Transverse colon (tissue), 4 donors: ENCODE results near the gene THPO.

ENCODE experiments used
- EP300 ChIP-seq: sonication (generic); formaldehyde crosslinking; IDR thresholded peaks from one replicate; pipeline ENCODE4 v1.6.1; 2017; ENCODE audit warnings: antibody characterized with exemption, low read depth
- POLR2A ChIP-seq: fragments of 450-650 bp; IDR thresholded peaks from one replicate; pipeline ENCODE4 v1.6.1; 2016; ENCODE audit warnings: antibody characterized with exemption, mild to moderate bottlenecking, moderate library complexity
- POLR2AphosphoS5 ChIP-seq, 3 donors: sonication (generic); formaldehyde crosslinking; IDR thresholded peaks; one replicate each; pipeline ENCODE4 v1.6.1; 2016; ENCODE audit warnings: antibody characterized with exemption in 3 of 3
- TF ChIP-seq, protein P1 (sequence below), 5 experiments: fragments of 200-600 bp in 3 of 5; fragments of 450-650 bp in 2 of 5; sonication (generic) in 3 of 5; IDR thresholded peaks; 1 replicate in 2 of 5; 2 replicates in 3 of 5; pipeline ENCODE4 v1.5.1; 2016 to 2017; ENCODE audit warnings: antibody characterized with exemption in 5 of 5, inconsistent platforms in 3 of 5, mild to moderate bottlenecking in 2 of 5, moderate library complexity in 1 of 5

DNA sequence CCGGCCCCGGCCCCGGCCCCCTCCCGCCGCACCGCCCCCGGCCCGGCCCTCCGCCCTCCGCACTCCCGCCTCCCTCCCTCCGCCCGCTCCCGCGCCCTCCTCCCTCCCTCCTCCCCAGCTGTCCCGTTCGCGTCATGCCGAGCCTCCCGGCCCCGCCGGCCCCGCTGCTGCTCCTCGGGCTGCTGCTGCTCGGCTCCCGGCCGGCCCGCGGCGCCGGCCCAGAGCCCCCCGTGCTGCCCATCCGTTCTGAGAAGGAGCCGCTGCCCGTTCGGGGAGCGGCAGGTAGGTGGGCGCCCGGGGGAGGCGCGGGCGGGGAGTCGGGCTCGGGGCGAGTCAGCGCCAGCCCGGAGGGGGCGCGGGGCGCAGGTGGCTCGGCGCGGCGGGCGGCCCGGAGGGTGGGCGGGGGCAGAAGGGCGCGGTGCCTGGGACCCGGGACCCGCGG is 2.2 kb upstream of the THPO start:
- TF ChIP-seq, protein P1, sequence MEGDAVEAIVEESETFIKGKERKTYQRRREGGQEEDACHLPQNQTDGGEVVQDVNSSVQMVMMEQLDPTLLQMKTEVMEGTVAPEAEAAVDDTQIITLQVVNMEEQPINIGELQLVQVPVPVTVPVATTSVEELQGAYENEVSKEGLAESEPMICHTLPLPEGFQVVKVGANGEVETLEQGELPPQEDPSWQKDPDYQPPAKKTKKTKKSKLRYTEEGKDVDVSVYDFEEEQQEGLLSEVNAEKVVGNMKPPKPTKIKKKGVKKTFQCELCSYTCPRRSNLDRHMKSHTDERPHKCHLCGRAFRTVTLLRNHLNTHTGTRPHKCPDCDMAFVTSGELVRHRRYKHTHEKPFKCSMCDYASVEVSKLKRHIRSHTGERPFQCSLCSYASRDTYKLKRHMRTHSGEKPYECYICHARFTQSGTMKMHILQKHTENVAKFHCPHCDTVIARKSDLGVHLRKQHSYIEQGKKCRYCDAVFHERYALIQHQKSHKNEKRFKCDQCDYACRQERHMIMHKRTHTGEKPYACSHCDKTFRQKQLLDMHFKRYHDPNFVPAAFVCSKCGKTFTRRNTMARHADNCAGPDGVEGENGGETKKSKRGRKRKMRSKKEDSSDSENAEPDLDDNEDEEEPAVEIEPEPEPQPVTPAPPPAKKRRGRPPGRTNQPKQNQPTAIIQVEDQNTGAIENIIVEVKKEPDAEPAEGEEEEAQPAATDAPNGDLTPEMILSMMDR (IDR thresholded peaks at IDR 0.05), result no peak
- TF ChIP-seq POLR2AphosphoS5 (IDR thresholded peaks at IDR 0.05) (no peak), POLR2A (no peak), EP300 (no peak)
